DMS 273 (cell line): ENCODE data around the gene IFT74.
"Not testable (repeated sequence)": the region's sequence is repeated elsewhere in the genome, so short reads cannot be mapped to it uniquely, and the experiment has no call there.

ENCODE experiments used
- DNase-seq: peaks from one replicate; lab custom pipeline; 2025; ENCODE audit not compliant: unreplicated experiment; lab: John Stamatoyannopoulos, UW

The IFT74 gene

DNA sequence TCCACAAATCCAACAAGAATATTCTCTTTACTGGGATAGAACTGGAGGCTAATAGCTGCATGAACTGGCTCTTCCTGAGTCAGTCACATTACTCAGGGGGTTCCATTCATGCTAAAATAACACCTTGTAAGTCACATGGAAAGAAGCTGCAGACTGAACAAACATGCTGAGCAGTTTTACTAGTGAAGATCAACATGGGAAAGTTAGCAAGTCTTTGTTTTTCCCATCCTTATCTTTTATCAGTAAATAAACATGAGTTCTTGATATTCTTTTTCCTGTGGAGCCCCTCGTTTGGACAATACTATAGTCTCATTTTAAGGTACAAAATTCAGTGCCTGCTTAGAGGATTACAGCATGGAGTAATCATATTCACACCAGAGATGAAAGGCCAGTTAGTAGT, 109.1 kb downstream of the IFT74 start:
- DNase-seq = no peak

DNA sequence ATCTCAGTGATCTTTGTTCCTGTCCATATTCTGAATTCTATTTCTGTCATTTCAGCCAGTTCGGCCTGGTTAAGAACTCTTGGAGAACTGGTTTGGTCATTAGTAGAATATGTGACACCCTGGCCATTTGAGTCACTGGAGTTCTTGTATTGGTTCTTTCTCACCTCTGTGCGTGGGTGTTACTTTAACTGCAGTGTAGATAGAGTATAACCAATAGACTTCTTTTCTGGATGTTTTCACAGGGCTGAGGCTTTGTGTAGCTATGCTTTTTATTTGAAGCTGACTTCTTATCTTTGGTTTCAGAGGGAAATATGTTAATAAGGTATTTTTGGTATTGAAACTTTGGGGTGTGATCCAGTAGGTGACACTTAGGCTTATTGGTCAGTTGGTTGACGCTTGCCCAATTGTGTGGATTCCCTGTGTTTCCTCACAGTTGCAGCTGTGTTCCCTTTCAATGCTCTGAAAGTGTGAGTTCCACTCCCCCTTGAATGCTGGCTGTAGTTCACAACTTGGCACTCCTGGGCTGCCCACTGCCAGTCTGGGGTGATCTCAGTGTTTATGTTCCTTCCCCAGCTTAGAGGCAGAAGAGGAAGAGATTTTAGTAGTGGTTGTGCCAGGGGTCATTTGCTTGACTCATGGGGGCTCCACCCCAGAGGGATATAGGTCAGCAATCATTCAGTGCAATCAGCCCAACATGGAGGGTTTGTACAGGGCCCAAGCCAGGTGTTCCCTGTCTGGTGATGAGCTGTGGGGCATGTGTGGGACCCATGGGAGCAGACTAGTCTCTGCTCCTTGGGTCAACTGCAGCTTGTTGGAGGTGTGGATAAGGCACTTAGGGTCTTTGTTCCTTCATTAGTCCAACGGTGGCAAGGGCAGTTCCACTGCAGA, 117.9 kb downstream of the IFT74 start:
- DNase-seq = no peak

DNA sequence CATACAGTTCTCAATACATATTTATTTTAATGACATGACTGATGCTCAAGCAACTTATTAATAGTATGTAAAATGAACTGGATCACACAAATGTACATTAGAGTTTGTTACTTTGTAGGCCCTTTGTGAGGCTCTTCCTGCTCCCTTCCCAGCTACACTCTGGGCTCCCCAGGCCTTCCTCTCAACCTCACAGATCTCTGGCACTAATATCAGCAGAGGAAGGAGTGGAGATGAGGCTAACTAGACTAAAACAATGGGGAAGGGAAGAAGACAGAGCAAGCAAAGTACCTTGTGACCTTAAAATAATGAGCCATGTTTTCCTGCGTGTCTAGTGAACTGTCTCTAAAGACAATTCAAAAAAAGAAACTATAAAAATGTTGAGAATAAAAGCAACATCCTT, 122.5 kb downstream of the IFT74 start:
- no peak for DNase-seq

DNA sequence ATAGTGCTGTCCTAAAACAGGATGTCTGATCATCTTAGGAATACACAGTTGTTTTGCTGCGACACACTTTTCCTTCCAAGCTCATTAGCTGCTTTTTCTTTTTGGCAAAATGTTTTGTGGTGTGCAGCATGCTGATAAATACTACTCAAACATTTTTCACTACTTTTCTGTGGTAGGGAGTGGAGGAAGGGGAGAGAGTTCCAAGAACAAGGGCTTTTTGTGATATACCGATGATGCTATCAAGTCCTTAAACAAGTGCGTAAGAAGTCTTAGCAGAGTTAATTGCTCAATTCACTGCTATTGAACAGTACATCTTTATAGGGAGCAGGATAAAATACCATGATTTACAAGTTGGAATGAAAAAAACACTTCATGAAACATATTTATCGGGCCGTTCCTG, 129.2 kb downstream of the IFT74 start:
- no peak for DNase-seq

DNA sequence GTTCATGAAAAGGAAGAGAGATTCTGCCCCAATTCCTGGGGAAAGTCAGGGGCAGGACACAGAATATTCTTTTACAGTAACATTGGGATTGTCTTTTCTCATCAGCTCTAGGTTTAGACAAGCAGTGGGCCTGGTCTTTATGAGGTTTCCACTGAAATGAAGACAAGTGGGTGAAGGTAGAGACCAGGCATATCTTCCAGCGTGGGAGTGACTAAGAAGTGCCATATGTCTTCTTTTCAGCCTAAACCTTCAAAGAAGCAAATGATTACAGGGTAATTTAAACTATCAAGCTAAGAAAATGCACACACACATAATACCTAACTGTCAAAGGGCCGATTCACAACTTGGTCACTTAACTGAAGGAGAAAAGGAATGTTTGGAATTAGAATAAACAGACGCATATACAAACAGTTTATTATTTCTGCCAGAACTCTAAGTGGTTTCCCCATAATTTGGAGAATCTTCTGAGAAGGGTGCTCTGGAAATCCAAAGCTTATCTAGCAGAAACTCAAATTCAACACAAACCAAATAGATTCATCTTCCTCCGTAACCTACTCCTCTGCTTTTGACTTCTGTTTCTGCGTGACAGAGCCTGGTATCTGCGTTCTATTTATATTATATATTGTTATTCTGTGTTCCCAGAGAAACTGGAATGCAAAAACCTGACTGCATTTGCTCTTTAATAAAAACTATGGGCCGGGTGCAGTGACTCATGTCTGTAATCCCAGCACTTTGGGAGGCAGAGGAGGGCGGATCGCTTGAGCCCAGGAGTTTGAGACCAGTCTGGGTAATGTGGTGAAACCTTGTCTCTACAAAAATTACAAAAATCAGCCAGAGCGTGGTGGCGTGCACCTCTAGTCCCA, 130.8 kb downstream of the IFT74 start:
- DNase-seq = no peak

DNA sequence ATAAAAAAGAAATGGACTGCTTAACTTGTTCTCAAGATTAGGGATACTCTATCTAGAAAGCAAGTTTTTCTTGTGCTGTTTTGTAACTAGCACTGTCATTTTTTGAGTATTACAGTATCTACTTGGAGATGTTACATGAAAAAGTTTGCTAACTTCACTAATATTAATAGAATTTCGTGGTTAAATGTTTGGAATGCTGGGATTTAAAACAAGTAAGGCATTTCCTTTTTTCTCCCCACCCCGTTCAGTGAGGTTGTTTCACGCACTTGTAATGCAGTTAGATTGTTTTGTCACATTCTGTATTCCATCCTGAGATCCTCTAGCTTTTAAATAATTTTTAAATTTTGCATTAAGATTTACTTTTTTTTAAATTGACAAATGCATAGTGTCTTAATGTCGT, 132.8 kb downstream of the IFT74 start:
- DNase-seq = no peak

DNA sequence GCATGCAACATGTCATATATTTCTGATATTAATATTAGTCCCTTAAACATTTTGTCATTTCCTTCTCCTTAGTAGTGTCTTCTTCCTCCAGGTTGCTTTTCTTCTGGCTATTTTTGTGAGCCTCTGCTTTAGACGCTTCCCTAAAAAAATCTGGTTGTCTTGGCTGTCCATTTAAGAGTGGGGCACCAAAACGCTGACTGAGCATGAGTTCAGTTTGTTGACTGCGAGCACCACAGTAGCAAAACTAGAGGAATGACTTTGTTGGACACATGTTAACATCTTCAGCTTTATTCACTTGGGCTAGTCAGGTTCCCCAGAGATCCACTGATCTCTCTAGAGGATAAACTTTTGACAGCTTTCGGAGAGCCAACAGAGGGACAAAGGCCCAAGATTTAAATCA, 133.5 kb downstream of the IFT74 start:
- no peak for DNase-seq

DNA sequence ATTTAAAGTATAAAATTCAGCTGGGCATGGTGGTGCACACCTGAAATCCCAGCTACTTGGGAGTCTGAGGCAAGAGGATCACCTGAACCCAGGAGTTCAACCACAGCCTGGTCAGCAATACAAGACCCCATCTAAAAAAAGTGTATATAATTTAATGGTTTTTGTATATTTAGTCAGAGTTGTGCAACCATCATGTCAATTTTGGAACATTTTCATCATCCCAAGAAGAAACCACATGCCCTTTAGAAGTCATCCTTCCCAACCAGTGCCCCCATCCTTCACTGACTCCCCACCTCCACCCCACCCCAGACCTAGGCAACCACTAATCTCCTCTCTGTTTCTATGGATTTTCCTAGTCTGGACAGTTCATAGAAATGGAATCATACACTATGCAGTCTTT, 134.0 kb downstream of the IFT74 start:
- DNase-seq = no peak

DNA sequence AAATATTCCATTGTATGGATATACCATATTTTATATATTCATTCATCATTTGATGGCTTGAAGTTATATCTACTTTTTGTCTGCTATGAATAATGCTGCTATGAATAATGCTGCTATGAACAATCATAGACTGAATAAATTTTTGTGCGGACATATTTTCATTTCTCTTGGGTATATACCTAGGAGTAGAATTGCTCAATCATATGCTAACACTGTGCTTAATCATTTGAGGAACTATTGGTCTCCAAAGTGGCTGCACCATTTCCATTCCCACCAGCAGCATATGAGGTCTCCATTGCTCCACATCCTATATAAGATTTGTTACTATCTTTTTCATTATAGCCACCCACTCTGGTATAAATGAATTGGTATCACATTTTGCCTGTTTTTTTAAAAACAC, 134.5 kb downstream of the IFT74 start:
- no peak for DNase-seq

DNA sequence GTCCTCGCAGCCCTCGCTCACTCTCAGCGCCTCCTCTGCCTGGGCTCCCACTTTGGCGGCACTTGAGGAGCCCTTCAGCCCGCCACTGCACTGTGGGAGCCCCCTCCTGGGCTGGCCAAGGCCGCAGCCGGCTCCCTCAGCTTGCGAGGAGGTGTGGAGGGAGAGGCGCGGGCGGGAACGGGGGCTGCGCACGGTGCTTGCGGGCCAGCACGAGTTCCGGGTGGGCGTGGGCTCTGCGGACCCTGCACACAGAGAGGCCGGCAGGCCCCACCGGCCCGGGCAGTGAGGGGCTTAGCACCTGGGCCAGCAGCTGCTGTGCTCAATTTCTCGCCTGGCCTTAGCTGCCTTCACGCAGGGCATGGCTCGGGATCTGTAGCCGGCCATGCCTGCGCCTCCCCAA, 136.3 kb downstream of the IFT74 start:
- DNase-seq = not testable (repeated sequence)

DNA sequence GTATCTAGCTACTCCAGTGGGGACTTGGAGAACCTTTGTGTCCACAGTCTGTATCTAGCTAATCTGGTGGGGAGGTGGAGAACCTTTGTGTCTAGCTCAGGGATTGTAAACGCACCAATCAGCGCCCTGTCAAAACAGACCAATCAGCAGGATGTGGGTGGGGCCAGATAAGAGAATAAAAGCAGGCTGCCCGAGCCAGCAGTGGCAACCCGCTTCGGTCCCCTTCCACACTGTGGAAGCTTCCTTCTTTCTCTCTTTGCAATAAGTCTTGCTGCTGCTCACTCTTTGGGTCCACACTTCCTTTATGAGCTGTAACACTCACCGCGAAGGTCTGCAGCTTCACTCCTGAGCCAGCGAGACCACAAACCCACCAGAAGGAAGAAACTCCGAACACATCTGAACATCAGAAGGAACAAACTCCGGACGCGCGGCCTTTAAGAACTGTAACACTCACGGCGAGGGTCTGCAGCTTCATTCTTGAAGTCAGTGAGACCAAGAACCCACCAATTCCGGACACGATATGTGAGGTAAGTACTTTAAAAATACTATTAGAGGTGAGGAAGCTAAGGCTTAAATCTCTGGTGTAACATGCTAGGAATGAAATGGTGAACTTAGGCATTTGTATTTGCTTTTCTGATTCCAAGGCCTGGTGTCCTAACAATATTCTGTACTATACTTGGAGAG, 137.3 kb downstream of the IFT74 start:
- DNase-seq = not testable (repeated sequence)

DNA sequence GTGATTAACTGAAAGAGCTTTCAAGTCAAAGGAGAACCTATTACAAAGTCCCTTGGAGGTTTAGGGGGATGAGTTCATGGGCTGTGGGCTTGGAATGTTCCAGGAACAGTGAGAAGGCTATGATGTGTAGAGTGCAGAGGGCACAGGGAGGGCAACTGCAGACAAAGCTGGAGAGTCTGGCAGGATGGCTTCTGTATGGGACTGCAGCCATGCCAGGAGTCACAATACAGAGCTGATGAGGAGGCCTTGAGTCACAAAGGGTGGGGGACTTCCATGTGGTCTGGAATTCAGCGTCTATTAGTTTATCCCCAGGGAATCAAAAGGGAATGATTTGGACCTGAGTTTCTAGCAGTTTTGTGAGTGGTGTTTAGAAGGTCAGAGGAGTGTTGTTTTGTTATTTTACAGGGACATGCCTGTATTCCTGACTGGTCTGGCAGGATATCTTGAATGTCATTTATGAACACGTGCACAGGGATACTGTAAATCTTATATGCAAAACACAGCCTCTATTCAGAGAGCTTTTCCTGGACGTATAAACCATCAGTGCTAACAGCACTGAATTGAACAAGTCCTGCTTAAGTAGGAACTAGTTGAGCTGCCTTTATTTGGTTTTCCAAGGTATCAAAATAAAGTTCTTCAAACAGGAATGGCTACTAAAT, 138.6 kb downstream of the IFT74 start:
- DNase-seq = no peak

DNA sequence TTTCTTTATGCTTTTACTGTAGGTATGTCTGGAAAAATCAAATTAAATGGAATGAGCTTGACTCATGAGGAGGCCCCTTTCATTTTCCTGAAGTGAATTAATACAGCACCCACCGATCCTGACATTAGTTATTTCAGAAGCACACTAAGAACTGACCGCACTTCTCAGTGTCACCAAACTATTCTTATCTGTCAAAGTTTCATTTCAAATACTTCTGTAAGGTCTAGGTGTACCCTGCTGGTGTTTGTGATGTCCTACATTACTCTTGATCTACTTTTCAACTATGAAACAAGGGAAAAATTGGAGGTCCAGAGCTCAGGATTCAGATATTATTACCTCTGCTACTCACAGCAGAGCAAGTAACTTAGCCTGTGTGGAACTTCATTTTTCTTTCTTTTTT, 151.0 kb downstream of the IFT74 start:
- DNase-seq = no peak

DNA sequence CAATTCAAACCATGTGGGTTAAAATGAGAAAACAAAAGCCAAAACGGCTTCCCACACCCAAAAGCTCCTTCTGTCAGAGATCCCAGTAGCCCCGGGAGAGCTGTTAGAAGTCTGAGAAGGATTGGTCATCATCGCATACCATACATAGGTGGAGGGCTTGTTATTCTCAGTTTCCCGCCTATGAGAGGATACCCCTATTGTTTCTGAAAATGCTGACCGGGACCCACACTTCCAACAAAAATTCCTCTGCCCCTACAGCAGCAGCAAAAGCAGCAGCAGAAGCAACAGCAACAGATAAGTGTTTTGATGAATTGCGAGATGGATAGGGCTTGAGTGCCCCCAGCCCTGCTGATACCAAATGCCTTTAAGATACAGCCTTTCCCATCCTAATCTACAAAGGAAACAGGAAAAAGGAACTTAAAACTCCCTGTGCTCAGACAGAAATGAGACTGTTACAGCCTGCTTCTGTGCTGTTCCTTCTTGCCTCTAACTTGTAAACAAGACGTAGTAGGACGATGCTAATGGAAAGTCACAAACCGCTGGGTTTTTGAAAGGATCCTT, 152.8 kb downstream of the IFT74 start, which contains the start of gene TEK:
Gene TEK (plus strand): TSS at position 245 of the 561 bp plus-strand sequence. CDS start 366 bp downstream, outside the sequence.
- no peak for DNase-seq

DNA sequence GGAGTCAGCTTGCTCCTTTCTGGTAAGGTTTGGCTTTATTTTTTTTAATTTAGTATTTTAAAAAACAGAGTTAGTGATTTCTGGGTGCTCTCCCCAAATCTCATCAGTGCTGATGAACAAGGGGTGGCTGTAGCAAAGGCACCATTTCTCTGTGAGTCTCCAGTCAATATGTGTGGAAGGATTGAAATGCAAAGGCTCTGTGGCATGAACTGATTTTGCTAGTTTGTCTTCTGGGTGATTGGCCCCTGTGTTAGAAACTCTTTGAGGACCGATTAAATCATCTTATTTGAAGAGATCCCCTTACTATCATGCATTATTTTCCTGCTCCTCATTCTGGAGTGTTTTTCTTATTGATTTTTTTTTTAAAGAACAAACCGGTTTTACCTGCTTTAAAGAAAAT, 153.4 kb downstream of the IFT74 start:
- DNase-seq = no peak

DNA sequence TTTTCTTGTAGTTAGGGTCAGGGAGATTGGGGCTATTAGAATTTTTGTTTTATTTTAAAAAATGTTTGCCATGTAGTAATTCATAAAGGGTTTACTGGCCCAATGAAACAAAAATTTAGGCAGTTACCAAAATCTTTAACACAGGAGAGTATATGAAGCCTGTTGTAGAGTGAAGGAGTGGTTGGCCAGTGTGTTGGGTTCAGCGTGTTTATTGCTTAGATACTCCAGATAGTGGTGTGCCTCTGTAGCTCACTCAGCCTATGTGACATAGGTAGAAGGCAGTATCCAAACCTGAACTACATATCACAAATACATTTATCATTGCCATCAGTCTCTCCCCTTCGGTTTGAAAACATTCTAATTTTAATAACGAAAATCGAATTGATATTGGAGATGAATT, 154.0 kb downstream of the IFT74 start:
- DNase-seq = no peak

DNA sequence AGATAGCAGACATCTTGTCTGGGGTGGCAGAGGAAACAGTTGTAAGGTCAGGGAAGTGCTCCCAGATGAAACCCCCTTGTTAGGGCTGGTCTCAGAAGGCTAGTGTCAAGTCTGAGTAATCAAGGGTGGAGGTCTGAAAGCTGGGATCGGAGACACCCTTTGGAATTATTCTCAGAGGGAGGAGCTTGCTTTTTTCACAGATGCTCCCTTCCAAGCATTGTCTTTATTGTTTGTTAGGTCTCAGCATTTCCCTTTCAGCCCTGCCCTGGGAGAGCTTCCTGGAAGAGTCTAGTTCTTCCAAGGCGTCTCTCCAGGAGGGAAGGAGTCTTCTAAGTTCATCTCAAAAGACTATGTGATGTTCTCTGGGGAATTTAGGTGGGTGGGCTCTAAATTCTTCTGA, 156.0 kb downstream of the IFT74 start:
- DNase-seq = no peak
